Measurements from ENCODE around the gene LYZ.

The LYZ gene

DNA sequence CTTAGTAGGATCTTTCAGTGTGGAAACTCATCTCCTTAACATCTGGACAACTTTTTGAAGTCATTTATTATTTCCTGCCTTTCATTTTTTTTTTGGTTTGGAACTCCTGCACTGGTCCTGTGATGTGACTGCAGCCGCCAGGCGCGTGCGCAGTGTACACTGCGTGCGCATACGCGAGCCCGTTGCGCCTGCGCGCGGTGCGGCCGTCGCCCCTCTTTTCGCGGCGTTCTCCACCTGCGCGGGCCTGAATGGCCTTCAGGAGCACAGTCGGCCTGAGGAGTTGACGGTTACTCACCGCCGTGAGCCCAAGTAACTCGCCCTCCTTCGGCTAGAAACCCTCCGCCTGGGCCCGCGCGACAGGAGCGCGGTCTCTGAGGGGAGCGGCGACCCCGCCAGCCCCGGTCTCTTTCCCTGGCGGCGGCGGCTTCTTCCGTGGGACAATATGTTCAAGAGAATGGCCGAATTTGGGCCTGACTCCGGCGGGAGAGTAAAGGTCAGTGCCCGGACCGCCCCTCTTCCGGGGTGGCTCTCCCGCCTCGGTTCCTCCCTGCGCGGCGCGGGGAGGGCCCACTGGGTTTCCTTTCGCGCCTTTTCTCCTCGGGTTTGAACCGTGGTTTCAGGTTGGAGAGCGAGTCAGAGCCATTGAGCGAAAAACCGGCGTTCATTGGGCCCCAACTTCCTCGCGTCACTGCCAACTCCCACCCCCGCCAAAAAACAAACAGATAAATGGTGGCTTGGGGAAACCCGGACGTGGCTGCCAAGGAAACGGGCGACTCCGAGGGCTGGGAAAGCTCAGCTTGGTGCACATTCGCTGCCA lies 11.6 kb downstream of the LYZ start, which contains the start of gene YEATS4:
Gene YEATS4 (plus strand): TSS at position 213 of the 817 bp plus-strand sequence. CDS start 230 bp downstream, at position 443.
- TF ChIP-seq TAF1 (IDR thresholded peaks at IDR 0.05; ENCODE audit: borderline replicate concordance, insufficient read depth, low read length) = peak; percentile 81; the same call in 1 of the 2 replicates
- TF ChIP-seq FOXP2 (optimal IDR thresholded peaks at IDR 0.05; ENCODE audit: borderline replicate concordance, extremely low read depth, extremely low read length, insufficient read depth) = no peak
- peak; percentile 58; the same call in 1 of the 2 replicates for TF ChIP-seq SIN3A (IDR thresholded peaks at IDR 0.05; ENCODE audit: borderline replicate concordance, insufficient read depth, low read length)
- TF ChIP-seq, protein P1, sequence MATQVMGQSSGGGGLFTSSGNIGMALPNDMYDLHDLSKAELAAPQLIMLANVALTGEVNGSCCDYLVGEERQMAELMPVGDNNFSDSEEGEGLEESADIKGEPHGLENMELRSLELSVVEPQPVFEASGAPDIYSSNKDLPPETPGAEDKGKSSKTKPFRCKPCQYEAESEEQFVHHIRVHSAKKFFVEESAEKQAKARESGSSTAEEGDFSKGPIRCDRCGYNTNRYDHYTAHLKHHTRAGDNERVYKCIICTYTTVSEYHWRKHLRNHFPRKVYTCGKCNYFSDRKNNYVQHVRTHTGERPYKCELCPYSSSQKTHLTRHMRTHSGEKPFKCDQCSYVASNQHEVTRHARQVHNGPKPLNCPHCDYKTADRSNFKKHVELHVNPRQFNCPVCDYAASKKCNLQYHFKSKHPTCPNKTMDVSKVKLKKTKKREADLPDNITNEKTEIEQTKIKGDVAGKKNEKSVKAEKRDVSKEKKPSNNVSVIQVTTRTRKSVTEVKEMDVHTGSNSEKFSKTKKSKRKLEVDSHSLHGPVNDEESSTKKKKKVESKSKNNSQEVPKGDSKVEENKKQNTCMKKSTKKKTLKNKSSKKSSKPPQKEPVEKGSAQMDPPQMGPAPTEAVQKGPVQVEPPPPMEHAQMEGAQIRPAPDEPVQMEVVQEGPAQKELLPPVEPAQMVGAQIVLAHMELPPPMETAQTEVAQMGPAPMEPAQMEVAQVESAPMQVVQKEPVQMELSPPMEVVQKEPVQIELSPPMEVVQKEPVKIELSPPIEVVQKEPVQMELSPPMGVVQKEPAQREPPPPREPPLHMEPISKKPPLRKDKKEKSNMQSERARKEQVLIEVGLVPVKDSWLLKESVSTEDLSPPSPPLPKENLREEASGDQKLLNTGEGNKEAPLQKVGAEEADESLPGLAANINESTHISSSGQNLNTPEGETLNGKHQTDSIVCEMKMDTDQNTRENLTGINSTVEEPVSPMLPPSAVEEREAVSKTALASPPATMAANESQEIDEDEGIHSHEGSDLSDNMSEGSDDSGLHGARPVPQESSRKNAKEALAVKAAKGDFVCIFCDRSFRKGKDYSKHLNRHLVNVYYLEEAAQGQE (IDR thresholded peaks at IDR 0.05; ENCODE audit: insufficient read depth in 1 of 2, low read depth in 2 of 2, low read length in 2 of 2) = 0 out of 4 replicates have a peak, but pooled peaks of 1 of the 2 experiments have one; percentile 25
- peak; percentile 90 for TF ChIP-seq POLR2AphosphoS5 (IDR thresholded peaks at IDR 0.05; ENCODE audit: low read depth, low read length)

DNA sequence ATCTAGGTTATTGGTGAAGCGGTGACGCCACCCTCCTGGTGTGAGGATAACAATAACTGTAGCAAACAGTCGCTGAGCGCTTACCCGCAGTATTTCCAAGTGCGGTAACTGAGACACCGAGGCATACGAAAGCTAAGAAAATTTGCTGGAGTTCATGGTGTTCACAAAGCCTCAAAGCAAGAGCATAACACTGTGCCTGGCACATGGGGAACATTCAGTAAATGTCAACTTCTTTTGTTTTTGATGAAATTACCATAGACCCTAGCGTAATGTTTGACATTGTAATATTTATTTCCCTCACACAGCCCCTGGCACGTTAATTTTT lies 12.1 kb downstream of the LYZ start:
- TF ChIP-seq FOXP2 (optimal IDR thresholded peaks at IDR 0.05; ENCODE audit: borderline replicate concordance, extremely low read depth, extremely low read length, insufficient read depth) = no peak
- TF ChIP-seq, protein P1 (IDR thresholded peaks at IDR 0.05; ENCODE audit: insufficient read depth in 1 of 2, low read depth in 2 of 2, low read length in 2 of 2) = no peak
- no peak for TF ChIP-seq TAF1 (IDR thresholded peaks at IDR 0.05; ENCODE audit: borderline replicate concordance, insufficient read depth, low read length)
- no peak for TF ChIP-seq POLR2AphosphoS5 (IDR thresholded peaks at IDR 0.05; ENCODE audit: low read depth, low read length)
- TF ChIP-seq SIN3A (IDR thresholded peaks at IDR 0.05; ENCODE audit: borderline replicate concordance, insufficient read depth, low read length) = no peak

DNA sequence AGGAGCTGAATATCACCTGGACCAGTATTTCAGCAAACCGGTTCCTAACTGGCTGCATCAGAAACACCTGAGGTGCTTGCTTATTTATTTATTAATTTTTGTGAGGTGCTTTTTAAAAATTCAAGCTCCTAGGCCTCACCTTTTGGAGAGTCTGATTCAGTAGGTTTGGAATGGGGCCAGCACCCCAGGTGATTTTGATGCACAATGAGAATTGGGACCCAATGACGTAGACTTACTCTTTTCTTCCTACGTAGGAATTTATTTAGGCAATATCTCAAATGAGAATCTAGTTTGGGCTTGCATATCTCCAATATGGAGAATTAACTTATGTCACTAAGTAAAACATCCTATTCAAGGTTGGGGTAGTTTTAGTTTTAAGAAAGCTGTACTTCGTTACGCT lies 18.6 kb downstream of the LYZ start:
- TF ChIP-seq, protein P1 (IDR thresholded peaks at IDR 0.05; ENCODE audit: insufficient read depth in 1 of 2, low read depth in 2 of 2, low read length in 2 of 2) = no peak
- TF ChIP-seq POLR2AphosphoS5 (IDR thresholded peaks at IDR 0.05; ENCODE audit: low read depth, low read length) (no peak), TAF1 (IDR thresholded peaks at IDR 0.05; ENCODE audit: borderline replicate concordance, insufficient read depth, low read length) (no peak), SIN3A (IDR thresholded peaks at IDR 0.05; ENCODE audit: borderline replicate concordance, insufficient read depth, low read length) (no peak), FOXP2 (optimal IDR thresholded peaks at IDR 0.05; ENCODE audit: borderline replicate concordance, extremely low read depth, extremely low read length, insufficient read depth) (no peak)

DNA sequence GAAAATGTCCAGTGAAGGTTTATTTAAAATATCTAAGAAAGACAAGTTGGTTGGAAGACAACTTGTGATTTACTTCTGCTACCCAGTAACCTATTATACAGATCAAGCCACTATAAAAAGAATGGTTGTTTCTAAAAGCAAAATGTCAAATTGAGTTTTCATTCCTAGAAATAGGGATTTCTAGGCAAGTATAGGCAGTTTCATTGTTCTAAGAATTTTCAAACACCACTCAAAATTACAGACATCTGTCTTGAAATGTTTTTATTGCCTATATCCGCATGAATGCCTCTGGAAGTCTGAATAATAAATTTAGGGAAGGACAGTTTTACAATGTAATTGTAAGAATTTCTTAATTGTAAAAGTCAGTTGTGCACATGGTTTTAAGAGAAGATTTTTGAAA lies 20.0 kb downstream of the LYZ start:
- TF ChIP-seq TAF1 (IDR thresholded peaks at IDR 0.05; ENCODE audit: borderline replicate concordance, insufficient read depth, low read length) (no peak), FOXP2 (optimal IDR thresholded peaks at IDR 0.05; ENCODE audit: borderline replicate concordance, extremely low read depth, extremely low read length, insufficient read depth) (no peak), SIN3A (IDR thresholded peaks at IDR 0.05; ENCODE audit: borderline replicate concordance, insufficient read depth, low read length) (no peak), POLR2AphosphoS5 (IDR thresholded peaks at IDR 0.05; ENCODE audit: low read depth, low read length) (no peak)
- TF ChIP-seq, protein P1 (IDR thresholded peaks at IDR 0.05; ENCODE audit: insufficient read depth in 1 of 2, low read depth in 2 of 2, low read length in 2 of 2) = no peak

Measured in PFSK-1 (cell line).